ENCODE results near the gene ADAM15. TPM values are rescaled to one million over a fixed set of nuclear protein-coding genes. Genes with fewer than 3 reads are reported as not detected.

The ADAM15 gene
- total RNA-seq, 6 experiments from 2014 or later, result 16.2 to 33.9 (median 26.4) TPM

- peak in 3 of 4 donors; percentile 0 to 4 (median 3) for ATAC-seq
- Histone ChIP-seq H3K27me3 (no peaks in the 10 kb centered on the region), H3K9me3 (no peaks in the 10 kb centered on the region), H3K4me3 (no peak overlapping the region), H3K4me1 (peaks cover 0 to 61% (median 29%) of the 10 kb centered on the region in 4 donors), H3K36me3 (no peaks in the 10 kb centered on the region), H3K27ac (peak overlapping the region; percentile 97 to 100 (median 99))
- TF ChIP-seq CTCF (IDR thresholded peaks at IDR 0.05) (no peak), POLR2A (IDR thresholded peaks at IDR 0.05) (no peak)
- 28% methylated on average over 7 of the region's 7 CpGs for WGBS (ENCODE audit: insufficient coverage, low coverage, low lambda C conversion rate, missing lambda C conversion rate)
- DNase-seq, result no peak
- intact Hi-C loops (cut with DNase I), result loop anchor here in 1 of 2 donors (2.0 kb wide), 1 partner anchor 22 kb away; the partner anchor contains the start of gene EFNA1
Measured at GRCh38 chr1:155104605-155105534, 53.8 kb downstream of the ADAM15 start.

GRCh38 chr1:155105604-155106011, 54.5 kb downstream of the ADAM15 start:
- Histone ChIP-seq H3K27ac (peak overlapping the region; percentile 97 to 100 (median 99)), H3K9me3 (no peaks in the 10 kb centered on the region), H3K4me3 (no peak overlapping the region), H3K36me3 (no peaks in the 10 kb centered on the region), H3K27me3 (no peaks in the 10 kb centered on the region), H3K4me1 (peaks cover 0 to 61% (median 29%) of the 10 kb centered on the region in 4 donors)
- 24% methylated on average over 7 of the region's 7 CpGs for WGBS (ENCODE audit: insufficient coverage, low coverage, low lambda C conversion rate, missing lambda C conversion rate)
- TF ChIP-seq CTCF (IDR thresholded peaks at IDR 0.05) (no peak), POLR2A (IDR thresholded peaks at IDR 0.05) (peak; percentile 60)
- ATAC-seq (peak; percentile 47 to 75 (median 66)), DNase-seq (peak; percentile 82 to 95 (median 90))
- intact Hi-C loops (cut with DNase I), result loop anchor here in 1 of 2 donors (2.0 kb wide), 1 partner anchor 21 kb away; the partner anchor contains the start of gene EFNA1

GRCh38 chr1:155106862-155107261, 55.7 kb downstream of the ADAM15 start:
- ATAC-seq (peak; percentile 36 to 55 (median 41)), DNase-seq (peak; percentile 60 to 72 (median 69))
- intact Hi-C loops (cut with DNase I), result no loop called here
- Histone ChIP-seq H3K36me3 (no peaks in the 10 kb centered on the region), H3K4me3 (no peak overlapping the region), H3K27me3 (no peaks in the 10 kb centered on the region), H3K9me3 (no peaks in the 10 kb centered on the region), H3K4me1 (peaks cover 0 to 60% (median 27%) of the 10 kb centered on the region in 4 donors), H3K27ac (peak overlapping the region; percentile 97 to 100 (median 99))
- 40% methylated on average over 6 of the region's 6 CpGs for WGBS (ENCODE audit: insufficient coverage, low coverage, low lambda C conversion rate, missing lambda C conversion rate)
- no peak for TF ChIP-seq CTCF (IDR thresholded peaks at IDR 0.05)
- TF ChIP-seq POLR2A (IDR thresholded peaks at IDR 0.05), result no peak

GRCh38 chr1:155107309-155108264, 56.5 kb downstream of the ADAM15 start:
- peak; percentile 24 for TF ChIP-seq POLR2A (IDR thresholded peaks at IDR 0.05)
- no peak for TF ChIP-seq CTCF (IDR thresholded peaks at IDR 0.05)
- H3K27me3 ChIP-seq, result no peaks in the 10 kb centered on the region
- intact Hi-C loops (cut with DNase I), result no loop called here
- H3K36me3 ChIP-seq, result no peaks in the 10 kb centered on the region
- peak; percentile 73 to 93 (median 82) for DNase-seq
- H3K9me3 ChIP-seq, result no peaks in the 10 kb centered on the region
- ATAC-seq, result peak; percentile 65 to 76 (median 69)
- H3K4me3 ChIP-seq, result peak overlapping the region in 2 of 3 donors; percentile 37 to 40
- H3K4me1 ChIP-seq, result peaks cover 0 to 53% (median 24%) of the 10 kb centered on the region in 4 donors
- H3K27ac ChIP-seq, result peak overlapping the region; percentile 97 to 100 (median 99)
- WGBS (ENCODE audit: insufficient coverage, low coverage, low lambda C conversion rate, missing lambda C conversion rate), result 14% methylated on average over 9 of the region's 12 CpGs

All from right lobe of liver (tissue), 6 donors.